ENCODE data around the gene GLRA3.

The GLRA3 gene

GRCh38 chr4:174853629-174854028 is 24.6 kb upstream of the GLRA3 start:
- DNase-seq (ENCODE audit: low read depth) = no peak
- no peak overlapping the region for H3K4me3 ChIP-seq (ENCODE audit: low read depth, low read length)
- no peak for TF ChIP-seq CTCF (conservative IDR thresholded peaks at IDR 0.05; ENCODE audit: low read depth, low read length)

- no peak for DNase-seq (ENCODE audit: low read depth)
- TF ChIP-seq CTCF (conservative IDR thresholded peaks at IDR 0.05; ENCODE audit: low read depth, low read length) = no peak
- H3K4me3 ChIP-seq (ENCODE audit: low read depth, low read length) = no peak overlapping the region
Observed at GRCh38 chr4:174848596-174848995, 19.5 kb upstream of the GLRA3 start.

- TF ChIP-seq CTCF (conservative IDR thresholded peaks at IDR 0.05; ENCODE audit: low read depth, low read length) = no peak
- no peak overlapping the region for H3K4me3 ChIP-seq (ENCODE audit: low read depth, low read length)
- DNase-seq (ENCODE audit: low read depth) = no peak
Observed at GRCh38 chr4:174847801-174848427, 18.9 kb upstream of the GLRA3 start.

- DNase-seq (ENCODE audit: low read depth) = no peak
- no peak for TF ChIP-seq CTCF (conservative IDR thresholded peaks at IDR 0.05; ENCODE audit: low read depth, low read length)
- no peak overlapping the region for H3K4me3 ChIP-seq (ENCODE audit: low read depth, low read length)
Observed at GRCh38 chr4:174835536-174835935, 6.5 kb upstream of the GLRA3 start.

- DNase-seq (ENCODE audit: low read depth) = no peak
- no peak for TF ChIP-seq CTCF (conservative IDR thresholded peaks at IDR 0.05; ENCODE audit: low read depth, low read length)
Observed at GRCh38 chr4:174834477-174834876, 5.4 kb upstream of the GLRA3 start.

GRCh38 chr4:174826660-174827059 is 2.4 kb downstream of the GLRA3 start:
- peak; percentile 11 for TF ChIP-seq CTCF (conservative IDR thresholded peaks at IDR 0.05; ENCODE audit: low read depth, low read length)
- no peak for DNase-seq (ENCODE audit: low read depth)
- H3K4me3 ChIP-seq (ENCODE audit: low read depth, low read length) = no peak overlapping the region

More at GRCh38 chr4:174834477-174834876, 5.4 kb upstream of the GLRA3 start:
- H3K4me3 ChIP-seq (ENCODE audit: low read depth, low read length) = no peak overlapping the region

GRCh38 chr4:174815282-174815681 is 13.8 kb downstream of the GLRA3 start:
- DNase-seq (ENCODE audit: low read depth) = no peak
- no peak for TF ChIP-seq CTCF (conservative IDR thresholded peaks at IDR 0.05; ENCODE audit: low read depth, low read length)
- H3K4me3 ChIP-seq (ENCODE audit: low read depth, low read length) = no peak overlapping the region
